NCI-H69 (cell line): Measurements from ENCODE around the gene MAN1A1.
"Not testable (repeated sequence)": the region's sequence is repeated elsewhere in the genome, so short reads cannot be mapped to it uniquely, and the experiment has no call there.

Experiments
- DNase-seq: peaks from one replicate; lab custom pipeline; 2025; lab: John Stamatoyannopoulos, UW

MAN1A1 gene

DNA sequence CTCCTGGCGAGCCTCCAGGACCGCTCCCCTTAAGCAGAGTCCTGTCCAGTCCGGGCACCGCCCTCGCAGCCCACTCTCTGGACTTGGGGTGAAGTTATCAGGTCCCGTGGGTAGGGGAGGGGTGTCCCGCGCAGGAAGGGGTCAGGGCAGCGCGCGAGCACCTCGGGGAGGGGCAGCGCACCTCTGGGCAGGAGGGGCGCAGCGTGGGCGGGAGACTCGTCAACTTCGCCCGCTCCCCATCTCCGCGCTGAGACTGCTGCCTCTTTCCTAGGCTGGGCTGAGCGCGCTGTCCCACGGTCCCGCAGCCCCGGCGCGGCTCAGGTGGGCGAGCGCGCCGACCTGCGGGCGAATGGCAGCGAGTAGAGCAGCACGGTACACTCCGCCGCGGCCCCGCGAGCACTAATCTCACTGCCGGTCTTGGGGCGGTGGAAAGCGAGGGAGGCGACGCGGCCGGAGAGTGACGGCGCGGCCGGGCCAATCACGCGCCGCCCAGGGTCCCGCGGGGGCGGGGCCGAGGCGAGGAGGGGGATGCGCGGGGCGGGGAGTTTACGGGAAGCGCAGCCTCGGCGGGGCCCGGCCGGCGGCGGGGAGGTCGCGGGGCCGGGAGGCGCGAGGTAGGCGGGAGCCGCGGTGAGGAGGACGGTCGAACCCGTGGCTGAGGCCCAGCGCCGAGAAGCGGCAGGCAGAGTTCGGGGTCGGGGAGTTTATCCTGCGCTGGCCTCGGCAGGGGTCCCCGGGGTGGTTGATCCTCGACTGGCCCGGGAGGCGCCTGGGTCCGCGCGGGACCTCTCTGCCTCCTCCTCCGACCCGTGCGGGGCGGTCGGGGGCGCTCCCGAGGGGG is at the start of gene MAN1A1:
Gene MAN1A1, minus strand, starts transcription at position 401 of the 841 bp plus-strand sequence. CDS start 696 bp downstream, outside the sequence.
- DNase-seq, result peak; percentile 97

DNA sequence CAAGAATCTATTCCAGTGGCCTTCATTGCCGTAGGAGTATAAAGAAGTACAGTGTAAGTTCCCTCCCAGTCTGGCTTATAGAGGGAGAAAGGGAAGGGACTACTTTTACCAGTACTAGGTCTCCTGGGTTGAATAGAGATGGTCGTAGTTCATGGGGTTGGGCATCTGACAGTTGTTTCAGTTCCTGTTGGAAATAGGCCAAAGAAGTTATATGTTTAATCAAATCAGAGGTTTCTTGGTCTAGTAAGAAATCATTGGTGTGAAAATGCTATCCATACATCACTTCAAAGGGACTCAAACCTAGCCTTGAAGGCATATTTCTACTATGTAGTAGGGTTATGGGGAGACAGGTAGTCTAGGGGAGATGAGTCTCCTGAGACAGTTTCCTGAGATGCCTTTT is 45.6 kb upstream of the MAN1A1 start:
- DNase-seq, result no peak

DNA sequence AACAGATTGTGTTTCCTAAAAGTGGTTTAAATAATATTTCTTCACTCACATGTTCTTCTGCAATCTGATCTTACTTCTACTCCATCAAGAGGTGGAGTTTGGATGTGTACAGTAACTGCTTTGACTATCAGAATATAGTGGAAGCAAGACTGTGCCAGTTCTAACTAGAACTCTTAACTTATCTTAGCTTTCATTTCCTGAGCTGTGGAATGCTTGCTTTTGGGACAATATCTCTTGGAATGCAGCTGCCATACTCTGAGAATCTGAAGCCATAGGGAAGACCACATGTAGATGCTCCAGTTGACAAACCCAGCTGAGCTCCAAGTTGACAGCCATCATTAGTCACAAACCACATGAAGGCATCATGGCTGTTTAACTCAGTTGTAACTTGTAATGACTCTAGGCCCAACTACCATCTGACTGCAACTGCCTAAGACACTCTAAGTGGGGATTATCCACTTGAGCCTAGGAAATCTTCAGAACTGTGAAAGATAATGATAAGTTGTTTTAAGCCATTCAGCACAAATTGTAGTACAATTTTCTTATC is 40.8 kb upstream of the MAN1A1 start:
- no peak for DNase-seq

DNA sequence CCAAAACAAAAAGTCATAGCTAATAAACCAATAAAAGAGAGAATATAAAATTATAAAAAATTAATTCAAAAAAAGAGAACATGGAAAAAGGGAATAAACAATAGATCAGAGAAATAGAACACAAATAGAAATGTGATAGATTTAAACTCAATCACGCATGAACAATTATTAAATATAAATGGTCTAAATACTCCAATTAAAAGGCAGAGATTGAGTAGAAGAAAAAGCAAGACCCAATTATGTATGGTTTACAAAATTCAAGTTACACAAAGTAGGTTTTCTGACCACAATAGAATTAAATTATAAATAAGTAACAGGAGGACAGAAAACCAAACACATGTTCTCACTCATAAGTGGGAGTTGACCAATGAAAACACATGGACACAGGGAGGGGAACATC is 36.4 kb upstream of the MAN1A1 start:
- no peak for DNase-seq

DNA sequence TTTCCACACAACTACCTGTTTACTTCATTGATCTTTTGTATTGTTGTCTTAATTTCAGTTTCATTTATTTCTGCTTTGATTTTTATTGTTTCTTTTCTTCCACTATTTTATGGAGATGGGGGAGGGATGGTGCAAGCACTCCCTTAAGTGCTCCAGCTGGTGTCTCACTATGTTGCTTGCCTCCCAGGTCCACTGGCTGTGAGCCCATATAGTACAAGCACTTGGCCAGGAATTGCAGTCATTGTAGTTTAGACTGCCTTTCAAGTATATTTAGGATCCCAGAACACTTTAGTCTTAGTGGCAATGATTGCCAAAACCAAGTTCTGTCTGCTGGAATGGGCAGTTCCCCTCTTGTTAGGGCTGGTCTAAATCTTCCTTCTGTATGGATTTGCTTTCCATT is 34.9 kb upstream of the MAN1A1 start:
- no peak for DNase-seq

DNA sequence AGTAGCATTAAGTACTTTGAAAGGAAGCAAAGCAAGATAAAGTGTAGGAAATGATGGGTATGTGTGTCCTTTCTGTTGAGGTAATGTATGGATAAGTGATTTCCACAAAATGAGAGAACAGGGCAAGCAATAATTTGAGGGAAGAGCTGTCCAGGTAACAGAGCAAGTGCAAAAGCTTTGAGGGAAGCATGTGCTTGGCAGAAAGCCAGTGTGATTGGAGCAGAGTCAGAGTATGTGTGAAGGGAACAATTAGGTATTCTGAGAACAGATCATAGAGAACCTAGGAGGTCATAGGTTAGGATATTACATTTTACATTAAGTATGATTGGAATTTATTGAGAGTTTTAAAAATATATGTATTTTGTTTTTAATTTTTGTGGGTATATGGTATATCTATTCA is 30.2 kb upstream of the MAN1A1 start:
- DNase-seq, result peak; percentile 64

DNA sequence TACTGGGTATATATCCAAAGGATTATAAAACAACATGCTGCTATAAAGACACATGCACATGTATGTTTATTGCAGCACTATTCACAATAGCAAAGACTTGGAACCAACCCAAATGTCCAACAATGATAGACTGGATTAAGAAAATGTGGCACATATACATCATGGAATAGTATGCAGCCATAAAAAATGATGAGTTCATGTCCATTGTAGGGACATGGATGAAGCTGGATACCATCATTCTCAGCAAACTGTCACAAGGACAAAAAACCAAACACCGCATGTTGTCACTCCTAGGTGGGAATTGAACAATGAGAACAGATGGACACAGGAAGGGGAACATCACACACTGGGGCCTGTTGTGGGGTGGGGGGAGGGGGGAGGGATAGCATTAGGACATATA is 27.5 kb upstream of the MAN1A1 start:
- not testable (repeated sequence) for DNase-seq

DNA sequence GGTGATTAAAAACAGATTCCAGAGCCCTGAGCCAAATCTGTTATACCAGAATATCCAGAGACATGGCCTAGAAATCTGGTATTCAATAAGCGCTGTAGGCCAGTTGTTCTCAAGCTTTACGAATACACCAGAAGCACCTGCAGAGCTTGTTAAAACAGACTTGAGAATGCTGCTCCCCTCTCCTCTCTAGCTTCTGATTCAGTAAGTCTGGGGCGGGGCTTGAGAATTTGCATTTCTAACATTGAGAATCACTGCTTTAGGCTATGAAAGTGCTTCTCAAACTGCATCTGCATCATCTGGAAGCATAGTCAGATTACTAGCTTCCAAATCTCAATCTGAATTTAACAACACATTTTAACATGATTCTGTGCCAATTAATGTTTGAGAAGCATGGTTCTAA is 20.5 kb upstream of the MAN1A1 start:
- DNase-seq, result no peak

DNA sequence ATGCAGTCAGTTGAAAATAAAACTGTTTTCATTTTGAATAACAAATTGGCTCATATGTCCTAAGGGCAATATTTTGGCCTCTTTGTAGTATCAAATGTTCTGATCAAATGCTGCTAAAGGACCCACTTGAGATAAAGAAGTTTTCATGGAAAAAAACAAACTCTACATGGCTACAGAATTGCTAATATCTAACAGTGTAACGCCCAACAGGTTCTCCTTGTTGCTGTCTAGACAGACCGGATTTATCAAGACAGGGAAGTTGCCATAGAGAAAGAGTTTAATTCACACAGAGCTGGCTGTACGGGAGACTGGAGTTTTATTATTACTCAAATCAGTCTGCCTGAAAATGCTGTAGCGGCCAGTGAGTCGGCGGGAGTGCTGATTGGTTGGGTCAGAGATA is 19.4 kb upstream of the MAN1A1 start:
- no peak for DNase-seq

DNA sequence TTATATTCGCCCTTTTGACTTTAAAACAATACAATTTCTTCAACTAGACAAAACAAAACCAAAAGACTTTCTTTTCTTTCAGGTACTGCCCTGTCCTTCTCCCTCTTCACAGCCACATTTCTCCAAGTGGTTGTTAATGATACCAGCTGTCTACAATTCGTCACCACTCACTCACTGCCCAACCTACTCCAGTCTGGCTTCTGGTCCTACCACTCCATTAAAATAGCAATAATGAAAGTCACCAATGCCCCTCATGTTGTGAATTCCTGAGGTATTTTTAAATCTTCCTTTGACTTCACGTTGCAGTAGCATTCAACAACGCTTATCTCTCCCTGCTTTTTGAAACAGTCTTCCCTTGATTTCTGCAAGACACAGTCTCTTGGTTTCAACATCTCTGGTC is 11.6 kb upstream of the MAN1A1 start:
- DNase-seq, result no peak

DNA sequence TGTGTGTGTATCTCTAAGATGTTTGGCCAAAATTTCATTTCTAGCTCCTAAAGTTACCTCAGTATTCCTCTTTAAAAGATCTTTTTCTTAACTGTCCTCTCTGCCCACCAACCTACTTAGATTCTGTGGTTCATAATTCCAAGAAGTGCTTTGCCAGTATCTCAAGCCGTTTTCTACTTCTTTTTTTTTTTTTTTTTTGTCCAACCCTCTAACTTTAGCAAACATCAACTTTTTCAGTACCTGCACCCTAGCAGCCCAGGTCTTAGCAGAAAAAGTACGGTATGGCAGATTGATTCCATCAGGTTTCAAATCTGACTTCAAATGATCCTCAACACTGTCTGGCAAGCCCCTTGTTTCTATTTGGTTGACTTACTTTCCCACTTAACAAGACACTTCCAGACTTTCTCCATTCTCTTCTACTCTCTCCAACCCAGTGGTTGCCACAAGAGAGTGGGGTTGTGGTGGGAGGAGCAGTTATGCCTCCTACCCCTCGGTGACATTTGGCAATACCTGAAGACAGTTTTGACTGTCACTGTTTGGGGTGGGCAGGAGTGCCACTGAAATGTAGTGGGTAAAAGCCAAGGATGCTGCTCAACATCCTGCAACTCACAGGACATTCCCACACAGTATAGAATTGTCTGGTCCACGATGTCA is 10.8 kb upstream of the MAN1A1 start:
- no peak for DNase-seq

DNA sequence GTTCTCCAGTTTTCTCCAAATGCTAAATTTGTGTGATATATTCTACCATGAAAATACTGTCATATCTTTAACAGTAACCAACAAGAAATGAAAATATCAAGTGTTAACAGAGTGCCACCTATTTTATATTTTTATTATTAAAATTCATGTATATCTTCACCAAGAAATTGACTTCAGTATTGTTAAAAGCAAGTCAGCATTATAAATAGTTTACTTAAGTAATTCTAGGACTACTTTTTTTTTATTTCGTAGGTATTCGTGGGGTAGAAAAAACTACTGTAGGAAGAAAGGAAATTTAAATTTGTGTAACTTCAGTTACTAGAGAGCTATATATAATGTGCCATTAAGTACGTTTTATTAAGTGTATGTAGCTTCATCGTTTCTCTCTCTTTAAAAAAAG is 6.3 kb upstream of the MAN1A1 start:
- no peak for DNase-seq

DNA sequence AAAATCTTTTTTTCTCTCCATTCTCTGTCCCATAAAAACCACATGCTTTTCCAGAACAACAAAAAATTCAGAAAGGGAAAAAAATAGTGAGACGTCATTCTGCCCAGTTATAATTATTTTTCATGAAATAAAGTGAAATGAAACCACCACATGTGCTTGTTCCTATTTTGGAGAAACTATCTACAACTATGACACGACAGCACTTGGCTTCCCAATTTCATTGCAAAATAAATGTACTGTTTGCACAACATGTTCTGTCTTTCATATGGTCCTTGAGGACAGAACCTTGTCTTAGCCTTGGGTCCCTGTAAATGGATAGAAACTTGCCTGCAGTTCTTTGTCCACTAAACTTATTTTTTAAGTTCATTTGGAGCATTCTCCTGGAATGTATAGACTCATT is 5.6 kb upstream of the MAN1A1 start:
- DNase-seq, result no peak

DNA sequence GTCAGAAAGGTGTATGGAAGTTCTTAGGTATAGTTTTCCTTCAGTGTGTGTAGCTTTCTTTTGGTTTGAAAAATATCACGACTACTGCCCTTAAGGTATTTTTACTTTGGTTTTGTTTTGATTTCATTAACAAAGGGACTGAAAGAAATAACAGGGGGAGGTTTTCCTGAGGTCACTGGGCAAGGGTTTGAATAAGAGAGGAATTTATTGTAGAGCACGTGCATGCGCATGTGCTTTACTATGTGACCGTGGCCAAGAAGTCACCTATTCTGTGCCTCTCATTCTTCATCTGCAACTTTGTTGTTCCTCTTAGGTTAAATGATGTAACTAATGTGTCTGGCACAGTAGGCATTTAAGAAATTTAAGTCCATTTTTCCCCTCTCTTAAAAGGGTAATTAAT is 4.1 kb upstream of the MAN1A1 start:
- DNase-seq, result no peak

DNA sequence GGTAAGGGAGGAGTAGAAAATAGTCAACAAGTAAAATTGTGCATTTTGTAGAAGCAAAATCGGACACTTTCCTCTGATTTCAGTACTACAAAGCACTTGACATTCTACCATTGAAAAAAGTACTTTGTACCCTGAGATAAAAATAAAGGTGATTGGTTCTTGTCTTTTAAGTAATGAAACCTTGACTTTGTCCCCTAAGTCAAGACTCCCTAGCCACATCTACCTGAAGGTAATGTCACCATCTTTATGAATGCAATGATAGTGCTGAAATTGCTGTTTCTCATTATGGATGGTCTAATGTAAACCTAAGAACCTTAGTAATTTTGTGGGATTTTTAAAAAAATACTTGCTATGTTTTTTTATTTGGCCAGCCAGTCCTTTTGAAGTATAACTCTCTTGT is 2.4 kb upstream of the MAN1A1 start:
- DNase-seq, result peak; percentile 44

DNA sequence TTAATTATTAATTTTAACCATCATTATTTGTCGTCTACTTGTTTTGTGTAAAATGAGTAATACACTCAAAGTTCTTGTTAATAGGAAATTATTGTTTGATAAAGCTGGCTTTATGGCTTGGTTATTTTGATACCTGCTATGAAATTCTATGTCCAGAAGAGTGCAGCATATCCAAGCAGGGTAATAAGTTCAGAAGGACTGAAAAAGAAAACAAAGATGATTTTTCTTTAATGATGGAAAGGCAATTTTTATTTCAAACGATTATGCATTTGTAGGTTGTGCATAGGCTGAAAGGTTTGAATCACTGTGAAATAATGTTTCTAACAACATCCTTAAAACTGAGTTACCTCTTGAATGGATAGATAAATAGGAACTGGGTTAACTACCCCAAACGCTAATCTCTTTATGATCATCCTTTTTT is 1.4 kb upstream of the MAN1A1 start:
- peak; percentile 85 for DNase-seq

DNA sequence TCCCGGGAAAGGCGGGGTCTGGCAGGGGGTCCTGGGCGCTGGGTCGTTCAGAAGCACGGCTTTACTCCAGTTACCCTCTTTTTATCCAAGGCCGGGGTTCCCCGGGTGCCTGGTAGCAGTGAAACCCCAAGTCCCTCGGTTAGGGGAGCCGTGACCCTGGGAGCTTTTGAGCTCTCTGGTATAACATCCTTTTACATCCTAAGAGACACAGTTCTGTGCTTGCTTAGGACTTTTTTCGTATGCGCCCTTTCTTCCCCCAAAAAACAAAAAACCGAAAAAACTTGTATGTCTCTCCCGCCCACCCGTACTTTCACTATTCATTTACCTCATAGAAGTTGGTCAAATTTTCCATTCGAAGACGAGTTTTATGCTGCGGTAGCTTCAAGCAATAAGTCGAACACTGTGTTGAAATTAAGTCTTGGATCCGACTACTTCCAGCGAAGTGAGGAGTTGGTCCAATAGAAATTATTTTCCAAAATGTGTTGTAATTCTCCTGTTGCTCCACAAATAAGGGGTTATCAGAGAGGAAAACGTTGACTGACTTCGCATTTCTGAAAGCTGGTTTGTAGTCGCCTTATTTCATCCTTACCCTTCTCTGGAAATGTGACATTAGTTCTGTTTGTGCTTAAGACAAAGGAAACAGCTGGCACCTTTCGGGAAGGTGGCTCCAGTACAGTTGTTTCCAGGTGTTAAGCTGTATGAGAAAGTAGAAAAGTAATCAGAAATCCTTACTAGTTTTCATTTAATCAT is 816 bp upstream of the MAN1A1 start:
- DNase-seq, result peak; percentile 87

DNA sequence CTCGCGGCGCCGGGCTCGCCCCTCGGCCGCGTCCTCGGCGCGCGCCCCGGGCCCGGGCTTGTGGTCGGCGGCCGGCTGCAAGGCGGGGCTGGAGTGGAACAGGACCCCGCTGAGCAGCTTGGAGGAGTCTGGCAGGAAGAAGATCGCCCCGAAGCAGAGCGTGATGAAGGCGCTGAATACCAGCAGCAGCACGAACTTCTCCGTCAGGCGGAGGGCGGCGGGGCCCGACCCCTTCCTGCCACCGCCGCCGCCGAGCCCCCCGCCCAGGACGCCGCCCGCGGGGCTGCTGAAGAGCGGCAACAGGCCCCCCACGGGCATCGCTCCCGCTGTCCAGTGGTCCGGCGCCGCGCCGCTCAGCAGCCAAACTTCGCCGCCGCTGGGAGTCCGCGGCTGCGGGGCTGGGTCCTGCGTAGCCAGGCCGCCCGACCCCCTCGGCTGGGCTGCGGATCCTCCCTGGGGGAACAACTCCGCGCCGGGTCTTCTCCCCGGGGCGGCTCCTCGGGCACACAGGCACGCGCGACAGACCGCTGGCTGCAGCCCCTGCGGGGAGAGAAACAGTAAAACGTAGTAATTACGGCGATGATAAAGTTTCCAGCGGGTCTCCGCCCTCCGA is 707 bp downstream of the MAN1A1 start:
- DNase-seq, result peak; percentile 86

DNA sequence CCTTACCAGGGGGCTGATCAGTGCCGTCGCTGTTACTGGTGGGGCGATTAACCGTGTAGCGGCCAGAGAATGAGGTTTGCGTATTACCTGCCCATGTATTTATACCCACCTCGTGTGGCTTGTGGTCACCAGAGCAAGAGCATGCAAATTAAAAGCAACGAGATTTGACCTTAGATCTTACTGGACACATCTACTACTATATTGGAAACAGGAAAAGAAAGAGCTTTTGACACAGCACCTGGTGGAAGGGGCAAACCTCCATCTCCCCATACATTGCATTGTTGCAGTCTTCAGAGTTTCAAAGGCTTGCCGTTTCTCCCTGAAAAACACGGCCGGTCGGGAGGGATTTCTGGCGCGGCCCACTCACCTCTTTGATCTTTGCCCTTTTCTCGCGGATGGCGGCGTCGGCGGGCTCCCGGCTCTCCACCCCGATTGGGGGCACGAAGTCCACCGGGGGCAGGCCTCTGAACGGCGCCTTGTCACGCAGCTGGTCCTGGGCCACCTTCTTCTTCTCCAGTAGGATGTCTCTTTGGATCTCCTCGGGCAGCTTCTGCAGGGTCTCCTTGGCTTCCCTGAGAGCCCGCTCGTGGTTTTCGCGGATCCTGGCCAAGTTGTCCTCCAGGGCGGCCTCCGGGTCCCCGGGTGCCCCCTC is 1.3 kb downstream of the MAN1A1 start:
- DNase-seq, result peak; percentile 77

DNA sequence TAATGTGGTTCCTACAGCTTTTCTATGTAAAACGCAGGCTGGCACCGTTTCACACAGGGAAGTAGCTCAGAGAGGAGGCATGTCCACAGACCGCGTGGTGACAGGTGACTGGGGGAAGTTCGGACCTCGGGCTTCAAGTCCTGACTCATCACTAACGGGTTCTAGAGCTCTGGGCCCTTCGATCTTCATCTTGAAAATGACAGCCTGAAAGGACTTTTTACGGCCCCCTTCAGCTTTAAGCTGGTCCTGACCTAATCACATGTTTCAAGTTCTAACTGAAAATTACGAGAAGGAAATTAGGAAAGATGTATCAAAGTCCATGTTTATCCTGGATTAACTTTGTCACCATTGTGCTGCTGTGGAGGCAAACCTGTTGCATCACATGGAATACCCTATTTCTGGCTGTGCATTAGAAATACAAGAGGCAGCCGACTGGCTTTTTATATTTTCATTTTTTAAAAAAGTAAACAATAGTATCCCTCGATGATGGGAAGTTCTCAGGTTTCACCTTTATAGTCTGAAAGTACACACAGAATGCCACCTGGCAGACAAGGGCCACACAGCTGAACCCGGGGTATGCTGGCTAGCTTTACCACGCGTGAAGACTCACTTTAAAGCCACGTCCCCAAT is 2.0 kb downstream of the MAN1A1 start:
- DNase-seq, result peak; percentile 85

DNA sequence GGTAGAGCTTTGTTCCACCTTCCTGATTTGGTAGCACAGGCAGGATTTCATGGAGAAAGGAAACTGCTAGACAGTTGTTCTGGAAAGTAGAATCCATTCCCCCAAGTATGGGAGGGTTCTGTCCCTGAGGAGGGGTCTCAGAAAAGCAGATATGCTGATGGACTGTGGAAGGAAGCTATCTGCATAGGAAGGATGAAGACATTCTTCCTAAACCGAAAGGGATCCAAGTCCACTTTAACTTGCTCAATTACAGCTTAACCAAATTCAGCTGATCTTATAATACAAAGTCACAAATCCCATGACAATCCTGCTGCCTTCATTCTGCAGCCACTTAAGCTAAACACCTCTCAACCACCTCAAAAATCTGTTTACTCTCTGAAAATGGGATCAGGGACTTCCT is 2.6 kb downstream of the MAN1A1 start:
- DNase-seq, result peak; percentile 43
